H1 (cell line): ENCODE results near the gene LIAS. TPM values are rescaled to one million over a fixed set of nuclear protein-coding genes. Genes with fewer than 3 reads are reported as not detected.

Experiments used
- CTCF ChIA-PET: fragments of 300-600 bp; sonication (Branson Sonifier 250); formaldehyde crosslinking; loops from one replicate; lab custom pipeline; 2021; ENCODE audit not compliant: partially characterized antibody; lab: Charles Lee
- POLR2A ChIA-PET: fragments of 300-600 bp; sonication (Branson Sonifier 250); formaldehyde crosslinking; loops from one replicate; lab custom pipeline; 2021; ENCODE audit warnings: inconsistent platforms; ENCODE audit not compliant: partially characterized antibody; lab: Charles Lee
- DNase-seq, 2 experiments: peaks; one replicate each; pipeline versions ENCODE4 v3.0.0 to v3.0.0-alpha.2; 2010 to 2022; ENCODE audit warnings: low spot score in 2 of 2, low read depth in 1 of 2, mixed read lengths in 1 of 2
- FAIRE-seq: peaks from 2 replicates; lab custom pipeline; 2011; peaks lifted over from hg19 to GRCh38; lab: Jason Lieb, UNC
- H2AFZ ChIP-seq: 2 replicates; pipeline ENCODE4 v1.8.1; 2012; ENCODE audit warnings: low read length, inconsistent platforms
- H2AK5ac ChIP-seq: 2 replicates; pipeline ENCODE4 v1.6.1; 2013; ENCODE audit warnings: low read depth, low read length
- H2BK120ac ChIP-seq: replicated peaks from 2 replicates; pipeline ENCODE3; 2013; ENCODE audit warnings: low read depth, low read length, inconsistent platforms
- H2BK12ac ChIP-seq: 2 replicates; pipeline ENCODE4 v1.6.1; 2013; ENCODE audit warnings: low read depth, low read length
- H2BK15ac ChIP-seq: 2 replicates; pipeline ENCODE4 v1.6.1; 2013; ENCODE audit warnings: low read length
- H2BK20ac ChIP-seq: 2 replicates; pipeline ENCODE4 v1.6.1; 2013; ENCODE audit warnings: low read length
- H2BK5ac ChIP-seq: 2 replicates; pipeline ENCODE4 v1.6.1; 2013; ENCODE audit warnings: low read depth, low read length
- H3K14ac ChIP-seq: 2 replicates; pipeline ENCODE4 v1.6.1; 2013; ENCODE audit warnings: inconsistent platforms; ENCODE audit not compliant: insufficient read length
- H3K18ac ChIP-seq: 2 replicates; pipeline ENCODE4 v1.6.1; 2013; ENCODE audit warnings: low read length; ENCODE audit errors: extremely low read depth
- H3K23ac ChIP-seq: 2 replicates; pipeline ENCODE4 v1.6.1; 2013; ENCODE audit warnings: inconsistent platforms; ENCODE audit not compliant: insufficient read length
- H3K23me2 ChIP-seq: 2 replicates; pipeline ENCODE4 v1.6.1; 2013; ENCODE audit warnings: low read depth, low read length
- H3K27ac ChIP-seq: 2 replicates; pipeline ENCODE4 v1.6.1; 2011; ENCODE audit warnings: low read depth, low read length, inconsistent platforms
- H3K27me3 ChIP-seq, 4 experiments: replicated peaks in 1 of 4; 1 replicate in 1 of 4; 2 replicates in 3 of 4; pipeline versions ENCODE4 v1.6.1 to v1.8.1; 2011 to 2013; ENCODE audit warnings: low read length in 3 of 4, mild to moderate bottlenecking in 3 of 4, inconsistent platforms in 2 of 4, mixed read lengths in 2 of 4, moderate library complexity in 1 of 4; ENCODE audit not compliant: control insufficient read depth in 3 of 4, insufficient read depth in 3 of 4; ENCODE audit errors: extremely low read depth in 1 of 4
- H3K36me3 ChIP-seq, 4 experiments: 2 replicates each; pipeline versions ENCODE4 v1.6.1 to v1.8.1; 2011 to 2013; ENCODE audit warnings: mild to moderate bottlenecking in 4 of 4, low read length in 3 of 4, moderate library complexity in 2 of 4, control low read depth in 1 of 4, inconsistent platforms in 1 of 4; ENCODE audit not compliant: insufficient read depth in 4 of 4, control insufficient read depth in 2 of 4
- H3K4ac ChIP-seq: replicated peaks from 2 replicates; pipeline ENCODE3; 2013; ENCODE audit warnings: low read length, low read depth, mixed read lengths, inconsistent platforms; ENCODE audit not compliant: insufficient read length
- H3K4me1 ChIP-seq, 4 experiments: replicated peaks in 1 of 4; 1 replicate in 1 of 4; 2 replicates in 3 of 4; pipeline versions ENCODE4 v1.6.1 to v1.8.1; 2011 to 2013; ENCODE audit warnings: low read length in 3 of 4, inconsistent platforms in 2 of 4, mixed read lengths in 1 of 4; ENCODE audit not compliant: insufficient read depth in 4 of 4, control insufficient read depth in 3 of 4
- H3K4me2 ChIP-seq, 2 experiments: 2 replicates each; pipeline versions ENCODE4 v1.6.1 to v1.8.1; 2011 to 2013; ENCODE audit warnings: low read depth in 2 of 2, low read length in 2 of 2, control low read depth in 1 of 2, inconsistent platforms in 1 of 2, mild to moderate bottlenecking in 1 of 2; ENCODE audit not compliant: insufficient read depth in 1 of 2
- H3K4me3 ChIP-seq, 4 experiments: fragments of 200-600, 300-600 bp in 1 of 4; sonication (generic), shearing (Covaris generic), sonication (Bioruptor Twin) in 1 of 4; 2 replicates each; pipeline versions ENCODE4 v1.5.1 to v1.8.1; 2011 to 2016; ENCODE audit warnings: low read length in 4 of 4, low read depth in 3 of 4, control low read depth in 2 of 4, inconsistent platforms in 2 of 4, mild to moderate bottlenecking in 2 of 4, mixed read lengths in 1 of 4, moderate library complexity in 1 of 4; ENCODE audit not compliant: insufficient read depth in 2 of 4; ENCODE audit errors: extremely low read depth in 1 of 4
- H3K56ac ChIP-seq: replicated peaks from 2 replicates; pipeline ENCODE3; 2013; ENCODE audit warnings: low read depth, mild to moderate bottlenecking, mixed read lengths, low read length, inconsistent platforms; ENCODE audit not compliant: insufficient read length
- H3K79me1 ChIP-seq: 2 replicates; pipeline ENCODE4 v1.6.1; 2013; ENCODE audit warnings: low read depth, low read length, control low read depth
- H3K79me2 ChIP-seq, 2 experiments: 2 replicates each; pipeline versions ENCODE4 v1.6.1 to v1.8.1; 2012 to 2013; ENCODE audit warnings: low read length in 2 of 2, mild to moderate bottlenecking in 2 of 2, inconsistent platforms in 1 of 2; ENCODE audit not compliant: insufficient read depth in 2 of 2, control insufficient read depth in 1 of 2
- H3K9ac ChIP-seq, 4 experiments: replicated peaks in 1 of 4; 1 replicate in 1 of 4; 2 replicates in 3 of 4; pipeline versions ENCODE4 v1.6.1 to v1.8.1; 2011 to 2013; ENCODE audit warnings: low read depth in 3 of 4, low read length in 3 of 4, control low read depth in 2 of 4, mild to moderate bottlenecking in 2 of 4, moderate library complexity in 2 of 4, inconsistent platforms in 1 of 4; ENCODE audit errors: extremely low read depth in 1 of 4
- H3K9me3 ChIP-seq, 2 experiments: 2 replicates each; pipeline versions ENCODE4 v1.6.1 to v1.8.1; 2012 to 2013; ENCODE audit warnings: mild to moderate bottlenecking in 2 of 2, moderate library complexity in 2 of 2, control low read depth in 1 of 2, inconsistent platforms in 1 of 2, low read depth in 1 of 2, low read length in 1 of 2, mixed read lengths in 1 of 2; ENCODE audit not compliant: insufficient read depth in 2 of 2
- H4K20me1 ChIP-seq, 2 experiments: replicated peaks in 1 of 2; 2 replicates each; pipeline versions ENCODE3 to v1.8.1; 2011 to 2013; ENCODE audit warnings: inconsistent platforms in 2 of 2, low read length in 2 of 2, mild to moderate bottlenecking in 1 of 2; ENCODE audit not compliant: insufficient read depth in 2 of 2, control insufficient read depth in 1 of 2
- H4K5ac ChIP-seq: 2 replicates; pipeline ENCODE4 v1.6.1; 2013; ENCODE audit warnings: low read length, low read depth, mixed read lengths, inconsistent platforms; ENCODE audit not compliant: insufficient read length
- H4K8ac ChIP-seq: 2 replicates; pipeline ENCODE4 v1.8.0; 2013; ENCODE audit warnings: mild to moderate bottlenecking, moderate library complexity, low read length, inconsistent platforms; ENCODE audit not compliant: insufficient read depth; ENCODE audit errors: extremely low read depth
- H4K91ac ChIP-seq: replicated peaks from 2 replicates; pipeline ENCODE3; 2013; ENCODE audit warnings: low read length, mixed read lengths, inconsistent platforms; ENCODE audit not compliant: insufficient read length
- BACH1 ChIP-seq: IDR thresholded peaks from 2 replicates; pipeline ENCODE4 v1.6.1; 2012; ENCODE audit warnings: low read length, improper control_type of control experiment
- BRCA1 ChIP-seq: IDR thresholded peaks from 2 replicates; pipeline ENCODE4 v1.6.1; 2012; ENCODE audit warnings: low read depth, low read length, improper control_type of control experiment
- CTBP2 ChIP-seq: IDR thresholded peaks from 2 replicates; pipeline ENCODE4 v1.7.0; 2011; ENCODE audit warnings: borderline replicate concordance, mild to moderate bottlenecking, moderate library complexity, mixed read lengths, low read length; ENCODE audit not compliant: insufficient read depth, insufficient read length
- GABPA ChIP-seq: IDR thresholded peaks from 2 replicates; pipeline ENCODE4 v1.6.1; 2011; ENCODE audit warnings: mild to moderate bottlenecking, low read length, moderate library complexity, borderline replicate concordance; ENCODE audit not compliant: insufficient read depth
- GTF2F1 ChIP-seq: IDR thresholded peaks from 2 replicates; pipeline ENCODE4 v1.6.1; 2012; ENCODE audit warnings: low read depth, low read length, improper control_type of control experiment, borderline replicate concordance
- KDM1A ChIP-seq: fragments of 200-600, 300-600 bp; sonication (generic); IDR thresholded peaks from 2 replicates; pipeline ENCODE4 v1.7.1; 2016; ENCODE audit warnings: mild to moderate bottlenecking, low read length, borderline replicate concordance
- KDM4A ChIP-seq: IDR thresholded peaks from one replicate; pipeline ENCODE4 v1.7.1; 2012; ENCODE audit warnings: low read depth, mild to moderate bottlenecking, moderate library complexity, low read length, inconsistent platforms; ENCODE audit not compliant: severe bottlenecking
- MAFK ChIP-seq: IDR thresholded peaks from 2 replicates; pipeline ENCODE4 v1.6.1; 2012; ENCODE audit warnings: low read depth, mild to moderate bottlenecking, improper control_type of control experiment, low read length
- RBBP5 ChIP-seq: IDR thresholded peaks from 2 replicates; pipeline ENCODE4 v1.7.1; 2012; ENCODE audit warnings: low read depth, mild to moderate bottlenecking, inconsistent platforms, low read length, moderate library complexity, borderline replicate concordance
- SIRT6 ChIP-seq: IDR thresholded peaks from one replicate; pipeline ENCODE4 v1.7.1; 2012; ENCODE audit warnings: low read length, inconsistent platforms
- TAF1 ChIP-seq: IDR thresholded peaks from 2 replicates; pipeline ENCODE4 v1.6.1; 2011; ENCODE audit warnings: mild to moderate bottlenecking, low read depth, low read length
- USF2 ChIP-seq: IDR thresholded peaks from 2 replicates; pipeline ENCODE4 v1.6.1; 2011; ENCODE audit warnings: low read length, improper control_type of control experiment
- WGBS, 2 experiments: shearing (Covaris generic) in 1 of 2; methylation state at CpG; one replicate each; pipeline versions ENCODE4 v1.1.6 to v1.1.7; 2013 to 2015; ENCODE audit warnings: low lambda C conversion rate in 2 of 2, mixed read lengths in 2 of 2, inconsistent platforms in 1 of 2, low coverage in 1 of 2, missing lambda C conversion rate in 1 of 2; ENCODE audit not compliant: insufficient replicate concordance in 2 of 2, insufficient coverage in 1 of 2, insufficient read length in 1 of 2; ENCODE audit errors: extremely low coverage in 1 of 2, missing lambda C conversion rate in 1 of 2; 5-methylcytosine and 5-hydroxymethylcytosine counted together
- polyA plus RNA-seq, 7 experiments: library from polyadenylated mRNA; depleted of rRNA in 3 of 7; stranded (reverse) in 5 of 7; unstranded in 2 of 7; fragments of >200 nt in 5 of 7; fragments of 200-250 nt in 2 of 7; gene quantifications; 1 replicate in 5 of 7; 2 replicates in 1 of 7; 4 replicates in 1 of 7; pipeline versions ENCODE4 v1.2.1 to v1.2.3, GENCODE V29; 2011 to 2013; ENCODE audit warnings: missing spikeins in 2 of 7, mixed read lengths in 2 of 7
- total RNA-seq: library from RNA; stranded (reverse); fragmentation: NEBNext Ultra II Directional; extraction: Animal tissue kit (Norgen Biotek cat#: 25700); gene quantifications from 2 replicates; pipeline ENCODE4 v1.2.1, GENCODE V29; 2021

LIAS gene
- total and polyA plus RNA-seq, 2 of the 8 experiments (the other 6 are each of a cell fraction or from before 2014, with no cell fraction given), result 10.5 to 24.9 TPM

GRCh38 chr4:39518484-39518883 lies 59.6 kb downstream of the LIAS start:
- H2BK12ac ChIP-seq, result no peak overlapping the region
- H4K91ac ChIP-seq, result no peak overlapping the region
- H3K23me2 ChIP-seq, result no peaks in the 10 kb centered on the region
- FAIRE-seq, result no peak
- H3K4me2 ChIP-seq, result no peak overlapping the region
- no peaks in the 10 kb centered on the region for H3K27me3 ChIP-seq
- DNase-seq, result no peak
- H2BK5ac ChIP-seq, result no peak overlapping the region
- H4K8ac ChIP-seq, result no peak overlapping the region
- H2BK120ac ChIP-seq, result no peak overlapping the region
- no peak overlapping the region for H3K9ac ChIP-seq
- no peak overlapping the region for H3K4ac ChIP-seq
- no peak overlapping the region for H2AFZ ChIP-seq
- no peaks in the 10 kb centered on the region for H3K79me1 ChIP-seq
- no peak overlapping the region for H2AK5ac ChIP-seq
- H3K4me3 ChIP-seq, result no peak overlapping the region
- H4K20me1 ChIP-seq, result no peaks in the 10 kb centered on the region
- no peak overlapping the region for H3K14ac ChIP-seq
- no peak overlapping the region for H3K18ac ChIP-seq
- H3K56ac ChIP-seq, result no peak overlapping the region
- CTCF ChIA-PET, result no interaction called here
- 96% methylated on average over 4 of the region's 6 CpGs; no CpG with 5 or more reads in 1 of the 2 experiments for WGBS, 2 experiments
- no peak overlapping the region for H3K27ac ChIP-seq
- no peak overlapping the region for H3K23ac ChIP-seq
- peaks cover 0 to 25% of the 10 kb centered on the region in 2 experiments; a peak in 2 of 4 replicates for H3K79me2 ChIP-seq
- H3K36me3 ChIP-seq, result peaks cover 0 to 41% (median 16%) of the 10 kb centered on the region in 4 experiments; a peak in 4 of 8 replicates
- H4K5ac ChIP-seq, result no peak overlapping the region
- no peaks in the 10 kb centered on the region for H3K4me1 ChIP-seq
- no peak overlapping the region for H2BK20ac ChIP-seq
- no peak overlapping the region for H2BK15ac ChIP-seq
- POLR2A ChIA-PET, result interaction anchor here (0.6 kb wide), 1 partner anchor 204 kb away, joined by 3 read pairs; no protein-coding TSS in a partner anchor
- H3K9me3 ChIP-seq, result no peaks in the 10 kb centered on the region
- no peak for TF ChIP-seq BRCA1
- TF ChIP-seq KDM1A, result no peak
- TF ChIP-seq KDM4A, result no peak
- TF ChIP-seq TAF1, result no peak
- no peak for TF ChIP-seq CTBP2
- TF ChIP-seq RBBP5, result no peak
- TF ChIP-seq SIRT6, result no peak
- TF ChIP-seq GTF2F1, result no peak
- no peak for TF ChIP-seq MAFK
- TF ChIP-seq GABPA, result no peak
- no peak for TF ChIP-seq USF2
- no peak for TF ChIP-seq BACH1
